ENCODE data around the gene PARD3B. TPM values are rescaled to one million over a fixed set of nuclear protein-coding genes. Genes with fewer than 3 reads are reported as not detected.

The PARD3B gene
- total RNA-seq, 1 donor from 2014 or later = 18.4 TPM

DNA sequence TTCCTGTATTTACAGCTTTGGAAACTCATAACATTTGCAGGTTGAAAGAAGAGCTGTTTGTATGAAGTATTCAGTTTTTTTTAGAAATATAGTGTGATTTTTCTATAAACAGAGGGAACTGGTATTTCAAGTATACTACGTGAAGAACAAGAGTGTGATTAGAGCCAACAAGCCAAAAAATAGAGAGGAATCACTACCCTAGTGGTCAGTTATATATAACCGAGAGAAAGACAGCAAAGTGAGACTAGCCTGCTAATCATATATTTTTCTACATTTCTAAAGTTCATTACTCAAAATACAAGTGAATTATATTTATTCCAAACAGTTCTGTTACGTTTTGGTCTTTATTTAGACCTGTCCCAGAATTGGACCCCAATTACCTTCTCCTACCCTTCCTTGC lies 692.2 kb downstream of the PARD3B start:
- Mint-ChIP-seq H3K27me3 (ENCODE audit: low read depth) (no peaks in the 10 kb centered on the region), H3K4me1 (no peaks in the 10 kb centered on the region), H3K4me3 (no peak overlapping the region), H3K9me3 (no peaks in the 10 kb centered on the region), H3K27ac (ENCODE audit: unreplicated experiment) (peak overlapping the region; percentile 29), H3K36me3 (ENCODE audit: low read depth) (no peaks in the 10 kb centered on the region)
- no peak for DNase-seq (ENCODE audit: low read depth, low spot score)
- peak; percentile 55 for TF ChIP-seq CTCF (conservative IDR thresholded peaks at IDR 0.05)

DNA sequence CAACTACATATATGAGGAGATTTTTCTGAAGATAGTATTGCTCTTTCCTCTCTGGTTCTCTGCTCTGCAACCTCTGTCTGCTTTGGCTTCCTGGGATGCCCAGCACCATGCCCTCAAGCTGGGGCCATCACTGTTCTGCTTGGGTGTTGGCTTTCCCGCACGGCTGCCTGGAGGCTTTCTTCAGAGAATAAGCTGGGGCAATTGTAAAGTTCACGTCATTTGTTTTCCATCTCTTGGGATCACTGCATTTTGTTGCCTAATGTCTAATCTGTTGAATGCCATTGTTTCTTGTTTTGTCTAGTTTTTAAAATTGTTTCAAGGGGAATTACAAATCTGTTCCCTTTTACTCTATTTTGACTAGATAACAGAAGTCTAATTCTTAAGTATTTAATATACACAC lies 699.7 kb downstream of the PARD3B start:
- Mint-ChIP-seq H3K4me3 (no peak overlapping the region), H3K36me3 (ENCODE audit: low read depth) (no peaks in the 10 kb centered on the region), H3K27me3 (ENCODE audit: low read depth) (no peaks in the 10 kb centered on the region), H3K9me3 (no peaks in the 10 kb centered on the region), H3K4me1 (no peaks in the 10 kb centered on the region), H3K27ac (ENCODE audit: unreplicated experiment) (no peak overlapping the region)
- no peak for DNase-seq (ENCODE audit: low read depth, low spot score)
- TF ChIP-seq CTCF (conservative IDR thresholded peaks at IDR 0.05) = no peak

DNA sequence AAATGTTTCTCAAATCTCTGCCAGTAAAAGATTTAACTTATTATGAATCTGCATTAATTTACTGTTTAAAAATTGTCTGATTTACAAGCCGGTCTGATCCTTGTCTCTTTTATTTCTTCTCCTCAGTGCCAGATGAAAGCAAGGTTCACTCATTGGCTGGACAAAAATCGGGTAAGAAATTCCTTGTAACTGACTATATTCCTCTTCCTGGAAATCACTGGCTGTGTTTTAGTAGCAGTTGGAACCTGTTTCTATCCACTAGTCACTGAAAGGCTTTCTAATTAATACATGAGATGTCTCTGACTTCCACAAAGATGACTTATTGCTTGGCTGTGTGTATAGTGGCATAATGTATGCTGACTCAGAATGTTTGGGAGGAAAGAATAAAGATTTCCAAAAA lies 700.4 kb downstream of the PARD3B start:
- H3K27ac Mint-ChIP-seq (ENCODE audit: unreplicated experiment) = no peak overlapping the region
- no peaks in the 10 kb centered on the region for H3K9me3 Mint-ChIP-seq
- H3K36me3 Mint-ChIP-seq (ENCODE audit: low read depth) = no peaks in the 10 kb centered on the region
- no peak for DNase-seq (ENCODE audit: low read depth, low spot score)
- H3K27me3 Mint-ChIP-seq (ENCODE audit: low read depth) = no peaks in the 10 kb centered on the region
- no peaks in the 10 kb centered on the region for H3K4me1 Mint-ChIP-seq
- no peak overlapping the region for H3K4me3 Mint-ChIP-seq
- no peak for TF ChIP-seq CTCF (conservative IDR thresholded peaks at IDR 0.05)

- no peaks in the 10 kb centered on the region for H3K27me3 Mint-ChIP-seq (ENCODE audit: low read depth)
- H3K36me3 Mint-ChIP-seq (ENCODE audit: low read depth) = peaks cover 5% of the 10 kb centered on the region
- DNase-seq (ENCODE audit: low read depth, low spot score) = no peak
- no peak for TF ChIP-seq CTCF (conservative IDR thresholded peaks at IDR 0.05)
- no peaks in the 10 kb centered on the region for H3K4me1 Mint-ChIP-seq
- H3K27ac Mint-ChIP-seq (ENCODE audit: unreplicated experiment) = no peak overlapping the region
- peaks cover 4% of the 10 kb centered on the region for H3K9me3 Mint-ChIP-seq
- H3K4me3 Mint-ChIP-seq = no peak overlapping the region
These were observed 713.8 kb downstream of the PARD3B start for GRCh38 chr2:205259121-205259520.

DNA sequence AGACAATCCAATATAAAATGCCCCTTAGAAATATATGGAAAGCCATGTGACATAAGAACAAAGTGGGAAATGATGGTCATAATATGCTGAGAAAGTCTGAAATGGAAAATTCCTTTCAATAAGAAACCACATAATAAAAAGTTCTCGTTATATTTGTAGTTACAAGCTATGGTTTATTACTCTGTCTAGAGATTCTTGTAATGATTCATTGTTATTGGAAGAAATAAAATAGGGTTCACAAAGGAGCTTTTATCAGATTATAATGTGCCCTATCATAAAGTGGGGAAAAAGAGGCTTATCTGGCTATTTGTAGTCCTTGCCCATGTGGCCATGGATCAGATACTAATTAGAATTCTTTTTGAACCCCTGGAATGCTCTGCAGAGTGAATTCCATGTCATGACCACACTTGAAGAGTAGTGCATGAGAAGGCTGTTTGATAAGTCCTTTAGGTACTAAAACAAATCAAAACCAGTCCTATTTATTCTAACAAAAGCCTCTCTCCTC lies 716.3 kb downstream of the PARD3B start:
- Mint-ChIP-seq H3K27ac (ENCODE audit: unreplicated experiment) (no peak overlapping the region), H3K9me3 (no peaks in the 10 kb centered on the region), H3K27me3 (ENCODE audit: low read depth) (no peaks in the 10 kb centered on the region), H3K4me1 (no peaks in the 10 kb centered on the region), H3K36me3 (ENCODE audit: low read depth) (no peaks in the 10 kb centered on the region), H3K4me3 (no peak overlapping the region)
- TF ChIP-seq CTCF (conservative IDR thresholded peaks at IDR 0.05) = no peak
- no peak for DNase-seq (ENCODE audit: low read depth, low spot score)

DNA sequence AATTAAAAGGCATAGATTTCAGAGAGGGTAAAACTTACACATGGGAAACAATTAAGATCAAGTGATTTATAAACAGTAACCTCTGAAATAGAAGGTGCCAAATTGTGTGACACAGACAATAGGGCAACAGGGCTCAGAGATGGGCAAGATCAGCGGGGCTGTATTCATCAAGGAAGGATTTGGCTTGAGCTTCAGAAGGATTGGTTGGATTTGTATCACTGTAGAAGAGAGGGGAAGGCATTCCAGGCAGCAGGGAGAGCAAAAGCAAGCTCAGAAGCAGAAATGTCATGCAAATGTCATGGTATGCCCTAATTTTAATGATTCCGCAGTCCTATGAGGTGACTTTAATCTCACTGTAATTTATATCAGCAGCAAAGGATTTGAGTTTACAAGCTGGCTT lies 722.0 kb downstream of the PARD3B start:
- H3K9me3 Mint-ChIP-seq = no peaks in the 10 kb centered on the region
- no peaks in the 10 kb centered on the region for H3K36me3 Mint-ChIP-seq (ENCODE audit: low read depth)
- H3K4me3 Mint-ChIP-seq = no peak overlapping the region
- no peak overlapping the region for H3K27ac Mint-ChIP-seq (ENCODE audit: unreplicated experiment)
- no peak for DNase-seq (ENCODE audit: low read depth, low spot score)
- peaks cover 5% of the 10 kb centered on the region for H3K4me1 Mint-ChIP-seq
- H3K27me3 Mint-ChIP-seq (ENCODE audit: low read depth) = no peaks in the 10 kb centered on the region
- TF ChIP-seq CTCF (conservative IDR thresholded peaks at IDR 0.05) = no peak

All from neural crest cell (in vitro differentiated cells).